Peyer's patch (tissue), 4 donors: Measurements from ENCODE around the gene TUBA1B.

Experiments
- POLR2A ChIP-seq, 2 donors: fragments of 450-650 bp; IDR thresholded peaks; one replicate each; pipeline ENCODE4 v1.5.1; 2017; ENCODE audit warnings: antibody characterized with exemption in 2 of 2, mild to moderate bottlenecking in 2 of 2, moderate library complexity in 2 of 2
- TF ChIP-seq, protein P1 (sequence below), 6 experiments: fragments of 450-650 bp in 4 of 6; fragments of 200-600 bp in 2 of 6; sonication (generic) in 1 of 6; IDR thresholded peaks; one replicate each; pipeline ENCODE4 v1.5.1; 2017 to 2019; ENCODE audit warnings: antibody characterized with exemption in 6 of 6, mild to moderate bottlenecking in 3 of 6, moderate library complexity in 1 of 6

GRCh38 chr12:49129332-49130150 is 1.7 kb downstream of the TUBA1B start:
- TF ChIP-seq, protein P1, sequence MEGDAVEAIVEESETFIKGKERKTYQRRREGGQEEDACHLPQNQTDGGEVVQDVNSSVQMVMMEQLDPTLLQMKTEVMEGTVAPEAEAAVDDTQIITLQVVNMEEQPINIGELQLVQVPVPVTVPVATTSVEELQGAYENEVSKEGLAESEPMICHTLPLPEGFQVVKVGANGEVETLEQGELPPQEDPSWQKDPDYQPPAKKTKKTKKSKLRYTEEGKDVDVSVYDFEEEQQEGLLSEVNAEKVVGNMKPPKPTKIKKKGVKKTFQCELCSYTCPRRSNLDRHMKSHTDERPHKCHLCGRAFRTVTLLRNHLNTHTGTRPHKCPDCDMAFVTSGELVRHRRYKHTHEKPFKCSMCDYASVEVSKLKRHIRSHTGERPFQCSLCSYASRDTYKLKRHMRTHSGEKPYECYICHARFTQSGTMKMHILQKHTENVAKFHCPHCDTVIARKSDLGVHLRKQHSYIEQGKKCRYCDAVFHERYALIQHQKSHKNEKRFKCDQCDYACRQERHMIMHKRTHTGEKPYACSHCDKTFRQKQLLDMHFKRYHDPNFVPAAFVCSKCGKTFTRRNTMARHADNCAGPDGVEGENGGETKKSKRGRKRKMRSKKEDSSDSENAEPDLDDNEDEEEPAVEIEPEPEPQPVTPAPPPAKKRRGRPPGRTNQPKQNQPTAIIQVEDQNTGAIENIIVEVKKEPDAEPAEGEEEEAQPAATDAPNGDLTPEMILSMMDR (IDR thresholded peaks at IDR 0.05) = no peak
- TF ChIP-seq POLR2A (IDR thresholded peaks at IDR 0.05) = no peak
